Stimulated activated CD4-positive, alpha-beta T cell treated with anti-CD3 and anti-CD28 coated beads, Interleukin-1b, Interleukin-23, amount 100 ng/mL, for 24 hours (primary cell): ENCODE results near the gene CASP7.
"Not testable (repeated sequence)": the region's sequence is repeated elsewhere in the genome, so short reads cannot be mapped to it uniquely, and the experiment has no call there.

ENCODE experiments used
- DNase-seq, 4 experiments: peaks; one replicate each; pipeline ENCODE4 v3.0.0-alpha.2; 2020; ENCODE audit warnings: low read depth in 4 of 4, low spot score in 1 of 4

CASP7 gene

GRCh38 chr10:113752553-113752952 is 72.8 kb downstream of the CASP7 start:
- no peak for DNase-seq

- DNase-seq: no peak
Observed at GRCh38 chr10:113753020-113753692, 73.4 kb downstream of the CASP7 start.

GRCh38 chr10:113754125-113754524 is 74.4 kb downstream of the CASP7 start:
- no peak for DNase-seq

GRCh38 chr10:113754768-113755167 is 75.1 kb downstream of the CASP7 start:
- no peak for DNase-seq

GRCh38 chr10:113756940-113757543 is 77.3 kb downstream of the CASP7 start:
- no peak for DNase-seq

GRCh38 chr10:113762083-113762482 is 82.4 kb downstream of the CASP7 start:
- DNase-seq: no peak

- no peak for DNase-seq
Observed at GRCh38 chr10:113764582-113764981, 84.9 kb downstream of the CASP7 start.

GRCh38 chr10:113765910-113766309 is 86.2 kb downstream of the CASP7 start:
- DNase-seq: no peak

- DNase-seq: no peak
Observed at GRCh38 chr10:113767222-113767621, 87.5 kb downstream of the CASP7 start.

- DNase-seq: no peak
Observed at GRCh38 chr10:113770346-113770745, 90.6 kb downstream of the CASP7 start.

- DNase-seq: not testable (repeated sequence)
Observed at GRCh38 chr10:113771131-113771530, 91.4 kb downstream of the CASP7 start.

- DNase-seq: no peak
Observed at GRCh38 chr10:113775686-113776294, 96.1 kb downstream of the CASP7 start.

GRCh38 chr10:113776553-113776952 is 96.8 kb downstream of the CASP7 start:
- no peak for DNase-seq
